GM18505 (cell line): ENCODE data around the gene KLRG1.
A peak's percentile ranks its signal among the peaks of the same experiment; 100 is the strongest.

Source experiments
- ATAC-seq: cut with Tn5 transposase; IDR thresholded peaks from one replicate; pipeline ENCODE4 v1.9.1; 2021; ENCODE audit not compliant: unreplicated experiment
- POLR2A ChIP-seq: IDR thresholded peaks from 4 replicates; pipeline ENCODE4 v1.6.1; 2011; ENCODE audit warnings: borderline replicate concordance; ENCODE audit not compliant: insufficient read depth, insufficient read length; ENCODE audit errors: extremely low read depth

Gene KLRG1

GRCh38 chr12:8995021-8995775 is 5.9 kb downstream of the KLRG1 start:
- no peak for TF ChIP-seq POLR2A
- no peak for ATAC-seq

- no peak for TF ChIP-seq POLR2A
These were observed 7.5 kb downstream of the KLRG1 start for GRCh38 chr12:8996682-8997405.

GRCh38 chr12:9001233-9001632 is 11.9 kb downstream of the KLRG1 start:
- no peak for ATAC-seq

More at GRCh38 chr12:8996682-8997405, 7.5 kb downstream of the KLRG1 start:
- ATAC-seq, result peak; percentile 91

DNA sequence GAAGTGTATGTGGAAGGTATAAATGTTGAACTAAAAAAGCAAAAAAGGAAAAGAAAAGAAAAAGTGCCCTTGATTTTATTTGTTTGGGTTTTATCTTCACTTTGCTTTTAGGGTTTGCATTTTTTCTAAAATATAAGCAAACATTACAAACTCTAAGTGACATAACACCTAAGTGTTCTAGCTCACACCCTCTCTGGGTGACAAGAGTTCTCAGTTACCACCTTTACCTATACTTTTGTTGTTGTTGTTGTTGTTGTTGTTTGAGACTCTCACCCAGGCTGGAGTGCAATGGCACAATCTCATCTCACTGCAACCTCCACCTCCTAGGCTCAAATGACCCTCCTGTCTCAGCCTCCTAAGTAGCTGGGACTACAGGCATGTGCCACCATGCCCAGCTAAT is 13.0 kb downstream of the KLRG1 start:
- no peak for TF ChIP-seq POLR2A
- no peak for ATAC-seq

More at GRCh38 chr12:9001233-9001632, 11.9 kb downstream of the KLRG1 start:
- no peak for TF ChIP-seq POLR2A

- no peak for TF ChIP-seq POLR2A
- no peak for ATAC-seq
These were observed 33.2 kb downstream of the KLRG1 start for GRCh38 chr12:9022592-9022991.

DNA sequence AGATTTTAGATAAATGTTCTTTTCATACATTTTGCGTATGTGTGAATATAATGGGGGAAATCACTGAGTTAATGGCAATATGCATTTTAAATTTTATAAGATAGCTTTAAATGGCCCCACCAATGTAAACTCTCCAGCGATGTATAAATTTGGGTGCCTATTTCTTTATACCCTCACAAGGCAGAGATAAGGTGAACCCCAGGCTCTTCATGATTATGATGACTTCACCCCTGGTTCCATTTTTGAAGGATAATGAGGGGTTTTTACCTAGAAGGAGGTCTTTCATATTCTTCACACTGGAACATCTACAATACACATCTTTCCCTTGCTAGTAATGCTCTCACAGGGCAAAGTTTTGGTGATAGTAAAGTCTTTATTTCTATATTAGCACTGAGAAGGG is 35.2 kb downstream of the KLRG1 start:
- TF ChIP-seq POLR2A, result no peak
- no peak for ATAC-seq

DNA sequence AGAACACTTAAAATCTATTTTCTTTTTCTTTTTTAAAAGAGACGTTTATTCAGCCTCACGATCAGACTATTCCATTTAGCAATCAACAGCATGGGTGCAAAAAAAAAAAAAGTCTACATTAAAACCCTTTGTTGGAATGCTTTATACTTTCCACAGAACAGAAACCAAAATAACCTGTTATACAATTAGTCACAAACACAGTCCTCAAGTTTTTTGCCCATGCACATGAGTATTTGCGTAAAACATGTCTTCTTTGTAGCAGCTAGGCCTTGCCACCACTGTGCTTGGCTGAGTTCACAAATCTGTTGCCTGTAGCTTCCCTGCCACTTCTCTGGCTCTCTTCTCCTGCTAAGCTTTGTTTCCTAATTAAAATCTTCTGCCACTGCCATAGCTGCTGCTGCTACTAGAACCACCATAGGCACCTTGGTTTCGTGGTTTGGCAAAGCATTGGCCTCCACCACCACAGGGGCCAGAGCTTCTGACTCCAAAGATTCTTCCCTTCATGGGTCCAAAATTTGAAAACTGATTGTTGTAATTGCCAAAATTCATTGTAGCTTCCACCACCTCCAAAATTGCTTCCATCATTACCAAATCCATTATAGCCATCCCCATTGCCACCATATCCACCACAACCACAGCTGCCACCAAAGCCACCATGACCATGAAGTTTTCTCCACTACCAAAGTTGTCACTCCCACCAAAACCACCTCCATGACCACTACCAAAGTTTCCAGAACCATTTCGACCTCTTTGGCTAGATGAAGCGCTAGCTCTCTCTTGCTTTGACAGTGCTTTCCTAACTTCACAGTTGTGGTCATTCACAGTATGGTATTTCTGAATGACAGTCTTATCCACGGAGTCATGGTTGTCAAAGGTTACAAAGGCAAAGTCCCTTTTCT is 38.1 kb downstream of the KLRG1 start:
- no peak for ATAC-seq
- no peak for TF ChIP-seq POLR2A

DNA sequence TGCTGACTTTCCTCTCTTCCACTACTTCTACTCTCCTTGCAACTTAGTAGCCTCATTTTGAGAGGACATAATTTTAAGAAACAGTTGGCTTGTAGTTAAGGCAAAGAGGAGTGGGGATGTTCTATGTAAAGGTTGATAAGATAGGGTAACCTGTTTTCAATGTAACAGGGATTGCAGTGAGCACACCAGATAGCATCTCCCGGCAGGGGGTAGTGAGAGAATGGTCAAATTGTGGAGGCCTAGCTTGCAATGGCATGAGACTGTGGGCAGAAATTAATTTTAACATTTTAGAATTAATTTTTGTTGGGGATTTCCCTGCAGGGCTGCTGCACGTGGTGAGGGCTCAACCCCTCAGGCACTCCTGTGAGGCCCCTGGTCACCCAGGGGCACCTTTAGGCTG is 41.4 kb downstream of the KLRG1 start:
- ATAC-seq, result no peak
- TF ChIP-seq POLR2A, result no peak

DNA sequence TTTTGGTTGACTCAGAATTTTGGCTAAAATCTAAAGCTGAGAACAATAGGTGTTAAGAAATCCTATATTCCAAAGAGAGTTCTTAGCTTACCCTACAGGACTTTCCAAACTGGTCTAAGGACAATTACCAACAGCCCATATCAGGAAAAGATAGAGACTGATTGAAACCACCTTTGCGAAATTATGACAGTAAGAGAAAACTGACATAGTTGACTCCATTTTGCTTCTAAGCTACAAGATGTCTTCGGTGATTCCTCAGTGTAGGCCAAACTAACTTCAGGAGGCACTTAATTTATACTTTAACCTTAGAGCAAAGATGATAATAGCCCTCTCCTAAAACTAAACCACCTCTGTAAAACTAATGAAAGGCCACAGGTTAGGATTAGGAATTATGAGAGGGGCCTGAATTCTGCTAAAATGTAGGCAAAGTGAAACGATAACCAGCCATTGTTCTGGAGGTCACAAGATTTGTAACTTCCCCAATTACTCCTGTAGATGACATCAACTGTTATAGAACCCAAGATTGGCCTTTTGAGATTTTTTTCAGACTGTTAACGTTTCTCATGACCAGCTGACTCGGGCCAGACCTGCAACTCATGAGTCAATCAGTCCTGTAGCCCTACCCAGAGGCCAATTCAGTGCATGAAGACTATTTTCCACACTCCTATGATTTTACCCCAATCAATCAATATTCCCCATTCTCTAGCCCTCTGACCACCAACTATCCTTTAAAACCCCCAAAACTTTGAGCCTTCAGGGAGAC is 43.0 kb downstream of the KLRG1 start:
- TF ChIP-seq POLR2A, result no peak

GRCh38 chr12:9033265-9033887 is 44.0 kb downstream of the KLRG1 start:
- TF ChIP-seq POLR2A, result no peak
- no peak for ATAC-seq

More for the DNA sequence above, 43.0 kb downstream of the KLRG1 start:
- no peak for ATAC-seq

GRCh38 chr12:9034095-9034494 is 44.7 kb downstream of the KLRG1 start:
- ATAC-seq, result no peak
- TF ChIP-seq POLR2A, result no peak

DNA sequence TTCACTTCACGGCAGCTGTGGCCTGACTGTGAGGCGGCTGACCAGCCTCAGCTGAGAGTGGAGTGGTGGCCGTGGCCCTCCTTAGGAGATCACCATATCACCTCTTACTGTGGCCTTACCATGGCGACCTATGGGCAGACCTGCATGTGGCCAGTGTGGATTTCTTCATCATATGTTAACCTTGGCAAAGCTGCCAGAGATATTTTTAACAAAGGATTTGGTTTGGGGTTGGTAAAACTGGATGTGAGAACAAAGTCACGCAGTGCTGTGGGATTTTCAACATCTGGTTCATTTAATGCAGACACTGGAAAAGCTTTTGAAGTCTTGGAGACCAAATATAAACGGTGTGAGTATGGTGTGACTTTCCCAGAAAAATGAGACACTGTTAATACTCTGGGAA is 46.9 kb downstream of the KLRG1 start:
- ATAC-seq, result no peak
- TF ChIP-seq POLR2A, result no peak
